DND-41 (cell line): ENCODE results near the gene CHAC1.

Source experiments
- CTCF ChIP-seq: IDR thresholded peaks from 2 replicates; pipeline ENCODE4 v1.5.1; 2012; ENCODE audit warnings: borderline replicate concordance, low read length, moderate library complexity, mild to moderate bottlenecking; ENCODE audit not compliant: poor library complexity, severe bottlenecking; ENCODE audit errors: extremely low read depth
- EZH2 ChIP-seq: IDR thresholded peaks from 3 replicates; pipeline ENCODE4 v1.6.1; 2012; ENCODE audit warnings: borderline replicate concordance, low read depth, mild to moderate bottlenecking, moderate library complexity, low read length, inconsistent platforms; ENCODE audit not compliant: severe bottlenecking

DNA sequence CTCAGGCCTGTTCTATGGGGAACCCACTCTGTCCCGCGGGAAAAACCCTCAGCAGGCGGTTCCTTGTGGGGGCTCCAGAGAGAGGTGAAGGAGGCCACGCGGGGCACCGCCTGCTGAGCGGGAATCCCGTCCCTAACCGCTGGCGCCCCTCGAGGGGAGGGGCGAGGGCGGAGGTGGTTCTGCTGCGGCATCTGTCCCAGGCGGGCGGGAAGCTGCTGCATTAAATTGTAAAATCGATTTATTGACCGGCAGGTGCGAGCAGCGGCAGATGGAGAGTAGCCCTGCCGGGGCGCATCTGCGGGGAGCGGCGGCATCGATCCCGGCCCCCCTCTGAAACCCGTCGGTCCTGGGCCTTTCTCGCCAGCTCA, 27.8 kb upstream of the CHAC1 start:
- TF ChIP-seq CTCF (no peak), EZH2 (no peak)
